K562 (cell line): ENCODE data around the gene SLC66A2. TPM values are rescaled to one million over a fixed set of nuclear protein-coding genes. Genes with fewer than 3 reads are reported as not detected.

ENCODE experiments used
- ATAC-seq: fragments of 200-7000 bp; cut with Tn5 transposase; 3 replicates; pipeline ENCODE4 v1.9.1; 2020; ENCODE audit warnings: moderate library complexity
- BruUV-seq: library from RNA; stranded (reverse); fragments of 400-500 nt; replicated peaks from 2 replicates; lab custom pipeline; 2021; lab: Mats Ljungman, UMichigan
- CTCF ChIA-PET: fragments of 300-600 bp; formaldehyde crosslinking; extraction: SDS; loops from one replicate; lab custom pipeline; 2021; ENCODE audit warnings: low intra/inter-chr PET ratio; lab: Yijun Ruan, JAX
- POLR2A ChIA-PET: fragments of 300-600, 350-650 bp; sonication (Branson Sonifier 250); formaldehyde crosslinking; extraction: SDS; loops from one replicate; lab custom pipeline; 2021; ENCODE audit warnings: antibody characterized with exemption, inconsistent platforms; lab: Yijun Ruan, JAX
- DNase-seq, 4 experiments: peaks; one replicate each; pipeline versions ENCODE4 v3.0.0 to v3.0.0-alpha.2; 2011 to 2018; ENCODE audit warnings: low spot score in 3 of 4, mixed read lengths in 3 of 4; ENCODE audit errors: extremely low read depth in 1 of 4
- FAIRE-seq: peaks from 2 replicates; lab custom pipeline; 2011; peaks lifted over from hg19 to GRCh38; lab: Jason Lieb, UNC
- H2AFZ ChIP-seq: 2 replicates; pipeline ENCODE4 v1.6.0; 2011; ENCODE audit warnings: low read depth, low read length, control low read depth, inconsistent platforms
- H3K27ac ChIP-seq: fragments of 200-600 bp; 3 replicates; pipeline ENCODE4 v1.8.0; 2011; ENCODE audit warnings: low read depth, mild to moderate bottlenecking, control low read depth, inconsistent platforms, low read length, moderate library complexity, mixed read lengths; ENCODE audit errors: extremely low read depth
- H3K27me3 ChIP-seq, 2 experiments: fragments of 300-600 bp in 1 of 2; 2 replicates in 1 of 2; 3 replicates in 1 of 2; pipeline versions ENCODE4 v1.6.0 to v1.8.0; 2011; ENCODE audit warnings: inconsistent platforms in 2 of 2, low read length in 2 of 2, mild to moderate bottlenecking in 1 of 2, mixed read lengths in 1 of 2, moderate library complexity in 1 of 2; ENCODE audit not compliant: control insufficient read depth in 2 of 2, insufficient read depth in 2 of 2
- H3K36me3 ChIP-seq: fragments of 300-600 bp; 3 replicates; pipeline ENCODE4 v1.8.0; 2011; ENCODE audit warnings: mild to moderate bottlenecking, low read length, inconsistent platforms; ENCODE audit not compliant: control insufficient read depth, insufficient read depth
- H3K4me1 ChIP-seq, 2 experiments: fragments of 200-600 bp in 1 of 2; replicated peaks in 1 of 2; 2 replicates in 1 of 2; 3 replicates in 1 of 2; pipeline versions ENCODE4 v1.5.1 to v1.8.0; 2011; ENCODE audit warnings: inconsistent platforms in 2 of 2, low read length in 2 of 2, mild to moderate bottlenecking in 1 of 2, mixed read lengths in 1 of 2, moderate library complexity in 1 of 2; ENCODE audit not compliant: control insufficient read depth in 2 of 2, insufficient read depth in 2 of 2
- H3K4me2 ChIP-seq: 2 replicates; pipeline ENCODE4 v1.6.1; 2011; ENCODE audit warnings: low read length, control low read depth, inconsistent platforms, mixed read lengths; ENCODE audit not compliant: insufficient read depth
- H3K4me3 ChIP-seq: fragments of 200-600 bp; sonication (generic), shearing (Covaris generic); 2 replicates; pipeline ENCODE4 v1.5.1; 2016; ENCODE audit warnings: control low read depth, inconsistent platforms
- H3K79me2 ChIP-seq: fragments of 200-600 bp; 3 replicates; pipeline ENCODE4 v1.8.0; 2011; ENCODE audit warnings: low read length, inconsistent platforms; ENCODE audit not compliant: control insufficient read depth, insufficient read depth
- H3K9ac ChIP-seq, 2 experiments: 2 replicates each; pipeline versions ENCODE4 v1.6.0 to v1.6.1; 2011; ENCODE audit warnings: low read depth in 2 of 2, low read length in 2 of 2, control low read depth in 1 of 2, inconsistent platforms in 1 of 2, mild to moderate bottlenecking in 1 of 2, mixed read lengths in 1 of 2; ENCODE audit not compliant: insufficient read depth in 1 of 2
- H3K9me1 ChIP-seq: one replicate; pipeline ENCODE4 v1.6.0; 2011; ENCODE audit warnings: inconsistent platforms, mild to moderate bottlenecking, low read length, moderate library complexity; ENCODE audit not compliant: control insufficient read depth, insufficient read depth
- H3K9me3 ChIP-seq: replicated peaks from 2 replicates; pipeline ENCODE4 v1.5.1; 2011; ENCODE audit warnings: low read depth, low read length, inconsistent platforms; ENCODE audit not compliant: control insufficient read depth, insufficient read depth
- H4K20me1 ChIP-seq: replicated peaks from 2 replicates; pipeline ENCODE4 v1.6.1; 2011; ENCODE audit warnings: low read length, inconsistent platforms, mixed read lengths; ENCODE audit not compliant: control insufficient read depth, insufficient read depth
- CTCFL ChIP-seq: IDR thresholded peaks from 2 replicates; pipeline ENCODE4 v1.6.1; 2011; ENCODE audit warnings: borderline replicate concordance, low read depth, mild to moderate bottlenecking, moderate library complexity, low read length; ENCODE audit not compliant: insufficient read depth, poor library complexity, severe bottlenecking
- KLF6 ChIP-seq: fragments of 250-450 bp; sonication (Bioruptor Pico); IDR thresholded peaks from 2 replicates; pipeline ENCODE4 v1.4.0; 2020; ENCODE audit warnings: mild to moderate bottlenecking, moderate library complexity, borderline replicate concordance
- MEF2A ChIP-seq: IDR thresholded peaks from 2 replicates; pipeline ENCODE4 v1.6.1; 2011; ENCODE audit warnings: low read depth, mild to moderate bottlenecking, low read length, moderate library complexity; ENCODE audit not compliant: control insufficient read depth
- NFRKB ChIP-seq: fragments of 450-650 bp; IDR thresholded peaks from 2 replicates; pipeline ENCODE4 v1.6.1; 2016; ENCODE audit warnings: low read depth
- RBBP5 ChIP-seq: fragments of 200-600 bp; sonication (generic); IDR thresholded peaks from 2 replicates; pipeline ENCODE4 v1.6.1; 2012; ENCODE audit warnings: borderline replicate concordance, mild to moderate bottlenecking, low read length, control low read depth, inconsistent platforms; ENCODE audit not compliant: insufficient read depth, poor library complexity, severe bottlenecking
- SMARCA5 ChIP-seq: fragments of 450-650 bp; IDR thresholded peaks from 2 replicates; pipeline ENCODE4 v1.6.1; 2016
- STAT6 ChIP-seq: sonication (generic); formaldehyde crosslinking; IDR thresholded peaks from 2 replicates; pipeline ENCODE4 v1.8.1; 2023; ENCODE audit warnings: mild to moderate bottlenecking, missing genetic modification reagents
- TAF1 ChIP-seq: IDR thresholded peaks from 2 replicates; pipeline ENCODE4 v1.6.1; 2011; ENCODE audit warnings: mild to moderate bottlenecking, low read length, moderate library complexity; ENCODE audit not compliant: insufficient read depth, control insufficient read depth, severe bottlenecking; ENCODE audit errors: extremely low read depth
- TAL1 ChIP-seq: fragments of 450-650 bp; IDR thresholded peaks from 2 replicates; pipeline ENCODE4 v1.6.1; 2016; ENCODE audit warnings: mild to moderate bottlenecking
- THRA ChIP-seq: fragments of 450-650 bp; IDR thresholded peaks from 2 replicates; pipeline ENCODE4 v1.6.1; 2017; ENCODE audit warnings: mild to moderate bottlenecking, moderate library complexity
- ZEB2 ChIP-seq: fragments of 450-650 bp; IDR thresholded peaks from 2 replicates; pipeline ENCODE4 v1.6.1; 2016
- ZNF133 ChIP-seq: fragments of 250-450 bp; sonication (Bioruptor Pico); IDR thresholded peaks from 2 replicates; pipeline ENCODE4 v1.4.0; 2020; ENCODE audit warnings: mild to moderate bottlenecking
- WGBS: fragments of 100-300 bp; shearing (Covaris generic); methylation state at CpG from one replicate; pipeline ENCODE4 v1.1.6; 2016; ENCODE audit warnings: low coverage, mixed read lengths; ENCODE audit not compliant: insufficient coverage; ENCODE audit errors: missing lambda C conversion rate; 5-methylcytosine and 5-hydroxymethylcytosine counted together
- in situ Hi-C: fragments of 300-500 bp; cut with MboI; formaldehyde crosslinking; loops from 4 replicates; pipeline ENCODE4 v1.15.0; 2018; ENCODE audit warnings: inconsistent platforms, mixed read lengths
- intact Hi-C: fragments of 100-400 bp; cut with micrococcal nuclease; formaldehyde crosslinking; loops from 2 replicates; pipeline ENCODE4 v1.14.2; 2022
- polyA plus RNA-seq, 8 experiments: library from polyadenylated mRNA; depleted of rRNA in 4 of 8; stranded (reverse) in 5 of 8; unstranded in 3 of 8; fragments of >200 nt; fragmentation: Nextera tagmentation in 2 of 8; fragmentation: Illumina TruSeq in 1 of 8; extraction: Ambion mirVana in 2 of 8; extraction: Trizol in 1 of 8; gene quantifications; 2 replicates each; pipeline versions ENCODE4 v1.2.1 to v1.2.3, GENCODE V29; 2011 to 2014; ENCODE audit warnings: inconsistent platforms in 1 of 8, missing spikeins in 1 of 8
- total RNA-seq, 7 experiments: library from RNA; depleted of rRNA in 6 of 7; stranded (reverse); fragments of >200 nt in 6 of 7; fragmentation: Illumina TruSeq in 2 of 7; extraction: Trizol in 2 of 7; gene quantifications; 2 replicates each; pipeline versions ENCODE4 v1.2.1 to v1.2.3, GENCODE V29; 2011 to 2021; ENCODE audit warnings: low replicate concordance in 1 of 7
- TF ChIP-seq, protein P1 (sequence below): fragments of 250-450 bp; sonication (Bioruptor Pico); IDR thresholded peaks from 2 replicates; pipeline ENCODE4 v1.5.0; 2021

Gene SLC66A2
- total and polyA plus RNA-seq, 9 of the 15 experiments (the other 6 are each of a cell fraction or from before 2014, with no cell fraction given) = 0.25 to 17.5 (median 5.6) TPM

DNA sequence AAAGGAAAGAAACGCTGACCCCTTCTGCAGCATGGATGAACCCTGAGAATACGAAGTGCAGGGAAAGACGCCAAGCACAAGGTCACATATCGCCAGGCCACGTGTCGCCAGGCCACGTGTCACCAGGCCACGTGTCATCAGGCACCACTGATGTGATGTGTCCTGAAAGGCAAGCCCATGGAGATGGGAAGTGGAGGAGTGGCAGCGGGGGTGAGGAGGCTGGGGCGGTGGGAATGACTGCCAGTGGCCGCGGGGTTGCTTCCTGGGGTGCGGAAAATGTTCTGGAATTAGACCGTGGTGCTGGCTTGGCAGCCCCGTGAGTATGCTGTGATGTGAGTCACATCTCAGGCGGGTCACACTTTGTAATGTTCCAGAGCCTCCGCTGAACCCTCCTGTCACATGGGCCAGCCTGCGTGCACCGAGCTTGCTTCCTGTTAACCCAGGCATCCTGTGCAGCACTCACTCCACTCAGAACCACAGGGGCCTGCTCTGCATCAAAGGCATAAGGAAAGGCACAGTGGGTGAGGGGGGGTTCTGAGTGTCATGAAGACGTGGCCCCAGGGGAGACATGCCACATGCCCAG is 39.0 kb downstream of the SLC66A2 start:
- Histone ChIP-seq H3K36me3 (no peaks in the 10 kb centered on the region), H3K27ac (no peak overlapping the region), H3K79me2 (no peaks in the 10 kb centered on the region), H4K20me1 (no peaks in the 10 kb centered on the region), H3K4me2 (no peak overlapping the region), H2AFZ (no peak overlapping the region), H3K9me3 (0 out of 2 replicates have a peak, but pooled peaks cover 1% of the 10 kb centered on the region), H3K27me3 (no peaks in the 10 kb centered on the region), H3K4me1 (no peaks in the 10 kb centered on the region; a peak in 1 of 5 replicates), H3K4me3 (no peak overlapping the region), H3K9ac (no peak overlapping the region), H3K9me1 (no peaks in the 10 kb centered on the region)
- WGBS = 68% methylated on average over 10 of the region's 20 CpGs
- TF ChIP-seq SMARCA5 (no peak), THRA (no peak), KLF6 (no peak), STAT6 (CRISPR knock-in tag) (no peak), TAL1 (no peak), ZEB2 (no peak), TAF1 (no peak), NFRKB (no peak), ZNF133 (no peak), RBBP5 (no peak), MEF2A (no peak), CTCFL (no peak)
- TF ChIP-seq, protein P1, sequence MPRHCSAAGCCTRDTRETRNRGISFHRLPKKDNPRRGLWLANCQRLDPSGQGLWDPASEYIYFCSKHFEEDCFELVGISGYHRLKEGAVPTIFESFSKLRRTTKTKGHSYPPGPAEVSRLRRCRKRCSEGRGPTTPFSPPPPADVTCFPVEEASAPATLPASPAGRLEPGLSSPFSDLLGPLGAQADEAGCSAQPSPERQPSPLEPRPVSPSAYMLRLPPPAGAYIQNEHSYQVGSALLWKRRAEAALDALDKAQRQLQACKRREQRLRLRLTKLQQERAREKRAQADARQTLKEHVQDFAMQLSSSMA (CRISPR knock-in tag) = no peak
- in situ Hi-C loops = no loop called here
- no peak for ATAC-seq
- DNase-seq = no peak
- no peak for FAIRE-seq
- ChIA-PET POLR2A (no interaction called here), CTCF (no interaction called here)
- intact Hi-C loops = no loop called here
- no TSS peak for BruUV-seq
